Umbilical cord (tissue), 2 donors: ENCODE data around the gene TMEM185A. TPM values are rescaled to one million over a fixed set of nuclear protein-coding genes. Genes with fewer than 3 reads are reported as not detected.
"Not testable (repeated sequence)": the region's sequence is repeated elsewhere in the genome, so short reads cannot be mapped to it uniquely, and the experiment has no call there.

Experiments used
- DNase-seq: peaks from one replicate; pipeline ENCODE4 v3.0.0-alpha.2; 2015; ENCODE audit warnings: low spot score
- total RNA-seq: library from RNA; depleted of rRNA; stranded (reverse); fragments of >200 nt; gene quantifications from one replicate; pipeline ENCODE4 v1.2.3, GENCODE V29; 2014; ENCODE audit warnings: low replicate concordance; ENCODE audit not compliant: insufficient read depth

Gene TMEM185A
- total RNA-seq, 1 donor from 2014 or later: 28.4 TPM

GRCh38 chrX:149626829-149627228, 4.8 kb downstream of the TMEM185A start:
- DNase-seq: peak; percentile 72

GRCh38 chrX:149619662-149620061, 11.9 kb downstream of the TMEM185A start:
- DNase-seq: not testable (repeated sequence)

- no peak for DNase-seq
Observed at GRCh38 chrX:149618871-149619270, 12.7 kb downstream of the TMEM185A start.

GRCh38 chrX:149611623-149612175, 19.9 kb downstream of the TMEM185A start:
- no peak for DNase-seq

GRCh38 chrX:149610511-149610910, 21.1 kb downstream of the TMEM185A start:
- DNase-seq: no peak

- no peak for DNase-seq
Observed at GRCh38 chrX:149607699-149608098, 23.9 kb downstream of the TMEM185A start.

- DNase-seq: not testable (repeated sequence)
Observed at GRCh38 chrX:149605248-149605885, 26.2 kb downstream of the TMEM185A start.

GRCh38 chrX:149598603-149599002, 33.0 kb downstream of the TMEM185A start:
- not testable (repeated sequence) for DNase-seq

GRCh38 chrX:149595943-149596342, 35.6 kb downstream of the TMEM185A start:
- DNase-seq: not testable (repeated sequence)

- DNase-seq: not testable (repeated sequence)
Observed at GRCh38 chrX:149595214-149595613, 36.4 kb downstream of the TMEM185A start, which contains the start of gene HSFX2. Gene HSFX2 (minus strand): TSS chrX:149595314. CDS start chrX:149594700, 614 bp downstream.

- not testable (repeated sequence) for DNase-seq
Observed at GRCh38 chrX:149590993-149591392, 40.6 kb downstream of the TMEM185A start.

GRCh38 chrX:149587359-149587758, 44.2 kb downstream of the TMEM185A start, which contains the start of gene MAGEA9B:
Gene MAGEA9B (minus strand): TSS chrX:149587459. CDS start chrX:149583179, 4,280 bp downstream.
- not testable (repeated sequence) for DNase-seq

GRCh38 chrX:149585631-149586030, 46.0 kb downstream of the TMEM185A start:
- not testable (repeated sequence) for DNase-seq

- DNase-seq: not testable (repeated sequence)
Observed at GRCh38 chrX:149573456-149573855, 58.1 kb downstream of the TMEM185A start.

- peak; percentile 2 for DNase-seq
Observed at GRCh38 chrX:149572743-149573142, 58.8 kb downstream of the TMEM185A start.

- no peak for DNase-seq
Observed at GRCh38 chrX:149571770-149572169, 59.8 kb downstream of the TMEM185A start.

GRCh38 chrX:149570668-149571067, 60.9 kb downstream of the TMEM185A start:
- peak; percentile 38 for DNase-seq

GRCh38 chrX:149569770-149570169, 61.8 kb downstream of the TMEM185A start:
- no peak for DNase-seq

- no peak for DNase-seq
Observed at GRCh38 chrX:149568701-149569296, 62.8 kb downstream of the TMEM185A start.

GRCh38 chrX:149567621-149568417, 63.8 kb downstream of the TMEM185A start:
- no peak for DNase-seq

- no peak for DNase-seq
Observed at GRCh38 chrX:149563359-149563758, 68.2 kb downstream of the TMEM185A start.

- DNase-seq: not testable (repeated sequence)
Observed at GRCh38 chrX:149555251-149555650, 76.3 kb downstream of the TMEM185A start.
